NK-92 (cell line): Measurements from ENCODE around the gene TBC1D8.

Source experiments
- DNase-seq: peaks from one replicate; lab custom pipeline; 2025; ENCODE audit not compliant: unreplicated experiment; lab: John Stamatoyannopoulos, UW

Gene TBC1D8

DNA sequence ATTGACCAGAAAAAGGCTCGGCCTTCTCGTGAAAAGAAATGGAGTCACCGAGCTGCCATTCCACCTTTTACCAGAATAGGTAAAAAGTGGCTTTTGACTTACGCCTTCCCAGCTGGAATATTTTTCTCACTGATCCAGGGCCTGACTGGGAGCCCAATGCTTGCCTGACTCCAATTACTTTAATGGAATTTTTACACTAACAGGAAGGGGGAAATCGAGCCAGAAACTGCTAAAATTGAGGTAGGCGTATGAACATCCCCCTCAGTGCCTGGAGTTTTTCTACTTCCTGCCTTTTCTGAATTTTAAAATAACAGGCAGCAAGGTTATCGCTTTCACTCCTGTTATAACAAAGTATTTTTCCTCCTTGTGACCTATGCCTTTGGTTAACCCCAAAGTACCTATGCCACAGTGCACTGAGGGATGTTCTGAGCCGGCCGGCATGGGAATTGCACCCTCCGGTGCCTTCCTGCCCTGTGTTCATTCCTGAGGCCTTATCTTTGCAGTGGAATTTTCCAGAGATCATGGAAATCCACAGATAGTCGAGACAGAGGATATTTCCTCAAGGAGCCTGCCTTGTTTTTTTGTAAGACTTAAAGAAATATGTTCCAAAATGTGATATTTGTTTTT lies 167.4 kb downstream of the TBC1D8 start:
- no peak for DNase-seq

DNA sequence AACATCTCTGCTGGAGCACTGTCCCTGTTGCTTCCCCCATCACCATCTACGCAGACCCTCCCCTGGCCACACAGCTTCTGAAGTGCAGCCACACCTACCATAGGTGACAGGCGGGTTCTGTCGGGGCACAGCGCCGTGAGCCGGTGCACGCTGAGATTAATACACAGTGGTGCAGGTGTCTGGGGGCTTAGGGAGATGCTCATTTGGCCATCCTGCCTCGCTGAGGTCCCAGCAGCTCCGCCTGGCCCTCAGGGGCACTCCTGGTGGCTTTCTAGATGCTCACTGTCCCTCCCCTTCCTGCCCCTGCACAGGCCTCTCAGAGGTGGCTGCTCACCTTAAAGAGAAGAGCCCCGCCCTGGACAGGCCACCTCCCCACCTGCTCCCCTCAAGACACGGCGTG lies 168.0 kb downstream of the TBC1D8 start:
- no peak for DNase-seq

DNA sequence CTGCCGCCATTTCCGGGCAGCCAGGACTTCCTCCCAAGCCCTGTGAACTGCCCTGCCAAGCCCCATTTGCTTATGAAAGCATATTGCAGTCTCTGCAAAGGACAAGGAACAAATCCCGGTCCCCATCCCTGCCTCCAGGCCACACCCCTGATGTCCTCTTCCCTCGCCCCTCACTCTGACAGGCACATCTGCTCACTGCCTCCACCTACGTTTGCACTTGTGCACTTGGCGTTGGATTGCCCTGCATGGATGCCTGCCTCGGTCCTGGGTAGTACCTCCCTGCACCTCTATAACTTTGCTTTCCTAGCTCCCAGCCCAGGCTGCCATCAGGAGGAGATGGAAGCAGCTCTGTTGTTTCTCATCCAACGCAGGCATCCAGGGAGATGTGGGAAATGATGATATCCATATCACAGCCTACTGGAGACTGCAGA lies 168.7 kb downstream of the TBC1D8 start:
- DNase-seq = no peak

DNA sequence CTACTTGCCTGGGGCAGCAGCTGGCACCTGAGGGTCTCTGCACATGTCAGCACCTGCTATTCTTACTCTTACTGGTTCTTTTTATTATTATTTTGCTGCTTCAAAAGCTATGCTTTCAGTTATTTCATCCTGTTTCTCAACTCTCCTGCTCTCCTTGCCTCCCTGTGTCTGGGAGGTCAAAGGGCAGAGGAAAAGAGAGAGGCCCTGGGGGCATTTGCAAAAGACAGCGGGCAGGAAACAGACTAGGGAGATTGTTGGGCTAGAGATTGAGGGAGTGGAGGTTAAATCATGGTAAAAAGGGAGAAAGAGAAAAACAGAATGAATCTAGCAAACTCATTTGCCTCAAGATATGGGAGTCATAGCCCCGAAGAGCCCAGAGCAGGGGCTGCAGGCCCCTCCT lies 170.2 kb downstream of the TBC1D8 start:
- no peak for DNase-seq

DNA sequence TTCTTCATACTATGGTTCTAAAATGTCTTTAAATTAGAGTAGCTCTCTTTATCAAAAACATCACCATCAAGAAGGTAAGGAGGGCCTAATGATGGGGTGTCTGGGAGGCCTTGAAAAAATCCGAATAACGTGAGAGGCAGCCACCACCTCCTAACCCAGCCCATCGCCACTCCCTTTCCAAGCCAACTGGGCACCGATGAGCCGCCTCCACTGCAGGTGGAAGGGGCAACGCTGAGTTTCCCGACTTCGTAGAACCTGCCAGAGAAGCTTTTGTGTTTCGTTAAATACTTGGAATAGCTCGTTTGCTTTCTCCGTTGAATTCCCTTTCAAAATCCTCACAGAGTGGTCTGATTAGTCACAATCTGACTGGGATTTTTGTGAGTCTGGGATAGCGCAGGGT lies 171.1 kb downstream of the TBC1D8 start:
- no peak for DNase-seq

- DNase-seq = no peak
Observed at GRCh38 chr2:100978582-100979191, 172.5 kb downstream of the TBC1D8 start.

DNA sequence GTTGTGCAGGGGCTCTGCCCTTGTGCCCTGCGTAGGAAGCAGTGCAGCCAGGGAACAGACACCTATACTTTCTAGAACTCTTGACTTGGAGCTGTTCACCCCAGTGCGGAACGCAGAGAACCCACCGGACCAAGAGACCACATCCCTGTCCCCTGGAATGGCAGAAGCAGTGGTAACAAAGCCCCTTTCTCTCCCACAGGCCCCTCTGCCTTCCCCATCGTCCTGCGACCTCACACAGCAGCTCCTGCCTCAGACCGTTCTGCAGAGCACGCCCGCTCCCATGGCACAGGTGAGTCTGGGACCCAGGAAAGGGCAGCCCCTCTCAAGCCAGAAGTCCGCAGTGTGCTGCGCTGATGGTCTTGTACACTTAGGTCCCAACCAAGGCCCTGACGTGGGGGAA lies 173.7 kb downstream of the TBC1D8 start:
- DNase-seq = no peak

DNA sequence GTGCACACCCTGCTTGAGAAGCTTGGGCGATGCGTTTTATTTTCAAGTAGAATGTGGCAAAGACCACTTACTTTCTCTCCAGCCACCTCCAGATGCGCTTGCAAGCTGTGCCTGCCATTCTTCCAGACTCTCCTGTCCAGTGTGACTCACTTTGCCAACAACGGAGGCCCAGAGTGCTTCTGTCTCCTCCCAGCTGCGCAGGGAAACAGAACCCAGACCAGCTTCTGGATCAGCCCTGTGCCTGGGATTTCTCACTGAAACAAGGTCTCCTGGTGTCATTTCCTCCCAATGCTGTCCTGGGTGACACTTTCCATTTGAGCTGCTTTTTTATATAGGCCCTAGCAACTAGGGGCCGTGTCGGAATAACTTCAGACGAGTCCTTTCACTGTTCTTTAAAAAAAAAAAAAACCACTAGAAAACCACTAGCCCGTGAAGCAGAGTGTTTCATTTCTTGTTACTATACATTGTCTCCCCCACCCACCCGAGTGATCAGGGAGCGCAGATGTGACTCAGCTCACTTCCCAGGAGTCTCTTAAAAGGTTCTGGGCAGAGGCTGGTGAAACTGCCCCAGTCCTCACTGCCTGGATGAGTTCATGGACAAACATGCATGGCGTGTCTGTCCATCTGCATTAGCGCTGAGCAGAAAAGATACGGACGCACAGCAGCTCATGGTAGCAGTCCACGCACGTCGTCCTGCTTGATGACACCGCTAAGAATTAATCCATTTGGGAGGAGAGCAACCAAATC lies 174.4 kb downstream of the TBC1D8 start:
- no peak for DNase-seq

DNA sequence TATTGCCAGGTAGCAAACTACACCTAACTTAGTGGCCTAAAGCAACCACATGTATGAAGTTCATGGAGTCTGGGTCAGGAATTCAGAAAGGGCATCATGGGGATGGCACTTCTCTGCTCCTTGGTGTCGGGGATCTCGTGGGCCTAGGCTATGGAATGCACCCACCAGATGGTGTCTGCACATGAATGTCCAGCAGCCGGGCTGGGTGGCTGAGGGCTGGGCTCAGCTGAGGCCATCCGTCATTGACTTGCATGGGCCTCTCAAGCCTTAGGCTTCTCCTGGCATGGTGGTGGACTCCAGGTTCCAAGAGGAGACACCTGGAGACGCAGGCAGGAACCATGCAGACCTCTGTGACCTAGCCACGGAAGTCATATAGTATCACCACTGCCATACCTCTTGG lies 175.1 kb downstream of the TBC1D8 start:
- no peak for DNase-seq

DNA sequence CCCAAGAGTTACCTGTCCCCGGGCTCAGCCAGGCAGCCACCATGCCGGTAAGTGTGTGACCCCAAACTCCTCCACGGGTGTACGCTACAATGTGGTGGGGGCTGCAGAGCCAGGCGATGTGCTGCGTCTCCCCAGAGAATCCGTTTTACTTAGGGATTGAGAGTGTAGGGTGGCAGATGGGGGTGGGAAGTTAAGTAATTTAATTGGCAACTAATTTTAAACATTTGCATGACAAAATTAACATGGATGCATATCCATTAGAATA lies 175.7 kb downstream of the TBC1D8 start:
- no peak for DNase-seq

DNA sequence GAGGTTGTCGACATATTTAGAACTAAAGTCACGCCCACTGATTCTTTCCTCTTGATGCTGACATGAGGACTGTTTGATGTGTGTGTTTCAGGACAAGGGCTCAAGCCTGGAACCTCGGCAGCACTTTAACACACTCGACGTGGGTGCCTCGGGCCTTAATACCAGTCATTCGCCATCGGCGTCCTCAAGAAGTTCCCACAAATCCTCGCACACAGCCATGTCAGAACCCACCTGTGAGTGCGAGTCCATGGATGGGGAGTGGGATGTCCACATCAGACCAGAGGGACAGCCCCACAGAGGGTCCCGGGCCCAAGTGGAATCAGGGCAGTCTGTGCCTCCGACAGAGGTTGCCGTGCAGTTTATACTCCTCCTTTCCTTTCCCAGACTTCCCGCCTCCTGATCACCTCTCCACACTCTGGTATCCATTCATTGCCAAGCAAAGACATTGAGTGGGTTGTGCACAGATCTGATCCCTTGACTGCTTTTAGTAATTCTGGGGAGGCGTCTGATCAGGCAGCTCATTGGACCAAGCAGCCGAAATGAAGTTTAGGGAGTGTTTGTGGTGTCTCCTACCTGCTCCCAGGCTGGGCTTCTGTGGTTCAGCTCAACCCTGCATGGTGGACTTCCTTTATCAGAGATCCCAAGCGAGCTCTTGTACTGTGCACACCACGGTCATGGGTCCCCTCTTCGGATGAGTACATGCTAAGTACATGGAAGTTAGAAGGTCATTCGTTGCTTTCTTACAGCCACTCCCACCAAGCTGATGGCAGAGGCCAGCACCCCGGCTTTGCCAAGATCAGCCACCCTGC lies 176.3 kb downstream of the TBC1D8 start:
- no peak for DNase-seq

DNA sequence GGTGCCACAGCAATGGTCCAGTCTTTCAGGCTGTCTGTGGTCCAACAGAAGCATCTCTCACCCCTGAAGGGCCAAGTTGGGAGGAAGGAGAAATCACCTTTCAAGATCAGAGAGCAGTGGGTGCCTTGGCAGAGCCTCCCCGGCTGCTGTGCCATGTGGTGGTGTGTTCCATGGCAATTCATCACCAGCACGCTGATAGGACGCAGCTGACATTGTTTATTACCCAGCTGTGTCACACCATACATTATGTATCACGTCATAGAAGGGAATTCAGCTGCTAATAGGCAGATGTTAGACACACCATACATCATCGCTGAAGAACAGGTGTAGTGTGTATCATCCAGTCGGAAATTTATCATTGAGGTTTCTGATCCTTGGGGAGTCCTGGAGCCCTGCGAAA lies 178.7 kb downstream of the TBC1D8 start:
- no peak for DNase-seq

- DNase-seq = no peak
Observed at GRCh38 chr2:100971221-100971620, 180.0 kb downstream of the TBC1D8 start.

DNA sequence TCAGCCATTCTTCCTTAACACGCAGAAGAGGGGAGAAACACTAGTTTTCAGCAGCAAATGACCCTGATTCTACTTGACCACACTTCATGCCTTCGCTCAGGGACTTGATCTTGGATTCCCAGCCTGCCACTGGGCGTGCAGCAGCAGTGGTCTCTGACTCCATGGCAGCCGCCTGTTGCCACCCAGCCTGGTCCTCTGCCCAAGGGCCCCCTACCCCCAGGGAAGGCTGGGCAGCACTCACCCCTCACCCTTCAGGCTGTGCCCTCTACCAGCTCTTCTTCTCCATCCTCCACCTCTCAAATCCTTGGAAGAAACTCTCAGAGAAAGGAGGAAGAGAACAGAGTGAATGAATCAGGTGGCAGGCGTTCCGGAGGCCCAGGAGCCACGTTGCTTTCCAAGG lies 181.2 kb downstream of the TBC1D8 start:
- DNase-seq = no peak

GRCh38 chr2:100968146-100969145 lies 182.7 kb downstream of the TBC1D8 start:
- no peak for DNase-seq

GRCh38 chr2:100967716-100968115 lies 183.5 kb downstream of the TBC1D8 start:
- DNase-seq = no peak

DNA sequence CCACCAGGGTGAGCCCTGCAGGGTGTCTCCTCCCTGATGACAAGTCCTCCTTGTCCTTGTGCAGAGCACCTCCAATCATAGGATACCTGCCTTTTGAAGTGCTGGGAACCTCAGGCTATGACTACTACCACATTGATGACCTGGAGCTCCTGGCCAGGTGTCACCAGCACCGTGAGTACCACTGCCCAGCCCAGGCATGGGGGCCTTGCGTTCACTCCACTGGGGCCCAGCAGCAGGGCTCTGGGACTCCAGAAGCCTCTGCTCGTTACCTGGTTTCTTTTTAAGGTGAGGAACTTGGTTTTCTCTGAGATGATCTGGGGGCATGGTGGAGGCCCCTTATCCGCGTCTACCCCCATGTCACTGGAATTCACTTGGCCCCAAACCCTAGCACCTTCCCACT lies 185.6 kb downstream of the TBC1D8 start:
- DNase-seq = no peak

- no peak for DNase-seq
Observed at GRCh38 chr2:100964681-100965169, 186.5 kb downstream of the TBC1D8 start.

GRCh38 chr2:100964222-100964621 lies 187.0 kb downstream of the TBC1D8 start:
- DNase-seq = no peak

GRCh38 chr2:100963026-100963375 lies 188.2 kb downstream of the TBC1D8 start:
- DNase-seq = no peak
